ENCODE data around the gene SHISA9.

The SHISA9 gene

GRCh38 chr16:13155377-13155776 is 254.0 kb downstream of the SHISA9 start:
- TF ChIP-seq CTCF (IDR thresholded peaks at IDR 0.05; ENCODE audit: low read depth, low read length, missing control alignments): no peak
- DNase-seq (ENCODE audit: extremely low read depth, low read depth): no peak
- H3K4me3 ChIP-seq (replicated peaks; ENCODE audit: low read depth, low read length): no peak overlapping the region

DNA sequence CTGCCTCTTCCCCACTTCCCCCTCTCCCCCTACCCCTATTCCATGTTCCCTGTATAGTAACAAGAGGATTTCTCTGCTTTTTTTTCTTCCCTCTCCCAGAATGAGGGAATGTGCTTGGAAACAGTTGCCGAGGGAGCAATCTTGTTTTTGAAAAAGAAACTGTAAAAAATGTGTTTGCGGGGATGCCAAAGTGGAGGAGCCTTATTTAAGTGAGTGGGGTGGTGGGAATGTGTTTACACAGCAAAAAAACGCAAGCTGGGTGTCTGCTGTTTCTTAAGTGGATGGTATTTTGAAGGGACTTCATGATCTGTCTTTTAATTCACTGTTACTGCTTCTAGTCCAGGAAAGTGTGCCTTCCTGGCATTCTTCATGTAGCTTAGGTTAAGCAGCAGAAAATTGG is 254.4 kb downstream of the SHISA9 start:
- no peak for TF ChIP-seq CTCF (IDR thresholded peaks at IDR 0.05; ENCODE audit: low read depth, low read length, missing control alignments)

GRCh38 chr16:13157082-13157481 is 255.7 kb downstream of the SHISA9 start:
- no peak overlapping the region for H3K4me3 ChIP-seq (replicated peaks; ENCODE audit: low read depth, low read length)
- TF ChIP-seq CTCF (IDR thresholded peaks at IDR 0.05; ENCODE audit: low read depth, low read length, missing control alignments): no peak
- DNase-seq (ENCODE audit: extremely low read depth, low read depth): no peak

More for the DNA sequence above, 254.4 kb downstream of the SHISA9 start:
- no peak for DNase-seq (ENCODE audit: extremely low read depth, low read depth)
- H3K4me3 ChIP-seq (replicated peaks; ENCODE audit: low read depth, low read length): no peak overlapping the region

DNA sequence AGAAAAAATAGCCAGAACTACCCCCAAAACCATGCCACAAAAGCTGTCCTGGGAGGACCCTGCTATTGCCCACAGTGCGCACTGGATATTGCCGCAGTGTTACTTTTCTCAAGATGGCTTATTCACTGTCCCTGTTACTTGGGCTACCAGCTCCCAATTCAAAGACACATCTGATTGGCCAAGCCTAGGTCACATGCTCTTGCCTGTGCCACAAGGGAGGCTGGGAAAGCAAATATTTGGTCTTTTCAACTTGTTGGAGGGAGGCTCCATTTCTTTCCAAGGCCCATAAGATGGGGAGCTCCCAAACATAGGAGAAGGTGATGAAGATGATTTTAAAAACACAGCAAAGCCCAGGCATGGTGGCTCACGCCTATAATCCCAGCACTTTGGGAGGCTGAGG is 257.0 kb downstream of the SHISA9 start:
- no peak overlapping the region for H3K4me3 ChIP-seq (replicated peaks; ENCODE audit: low read depth, low read length)
- TF ChIP-seq CTCF (IDR thresholded peaks at IDR 0.05; ENCODE audit: low read depth, low read length, missing control alignments): no peak
- DNase-seq (ENCODE audit: extremely low read depth, low read depth): no peak

DNA sequence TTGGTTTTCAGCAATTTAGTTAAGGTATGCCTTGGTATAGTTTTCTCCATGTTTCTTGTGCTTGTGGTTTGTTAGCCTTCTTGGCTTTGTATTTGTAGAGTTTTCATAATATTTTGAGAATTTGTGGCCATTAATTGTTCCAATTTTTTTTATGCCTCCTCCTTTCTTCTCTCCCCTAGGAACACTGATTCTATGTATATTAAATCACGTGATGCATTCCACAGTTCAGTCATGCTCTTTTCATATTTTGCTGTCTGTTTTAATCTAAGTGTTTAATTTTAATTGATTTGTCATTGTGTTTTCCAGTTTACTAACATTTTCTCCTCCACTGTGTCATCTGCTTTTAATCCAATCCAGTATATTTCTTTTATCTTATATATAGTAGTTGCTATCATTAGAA is 263.6 kb downstream of the SHISA9 start:
- no peak for DNase-seq (ENCODE audit: extremely low read depth, low read depth)
- TF ChIP-seq CTCF (IDR thresholded peaks at IDR 0.05; ENCODE audit: low read depth, low read length, missing control alignments): no peak

GRCh38 chr16:13168091-13168572 is 266.7 kb downstream of the SHISA9 start:
- no peak for TF ChIP-seq CTCF (IDR thresholded peaks at IDR 0.05; ENCODE audit: low read depth, low read length, missing control alignments)
- no peak for DNase-seq (ENCODE audit: extremely low read depth, low read depth)
- no peak overlapping the region for H3K4me3 ChIP-seq (replicated peaks; ENCODE audit: low read depth, low read length)

More for the DNA sequence above, 263.6 kb downstream of the SHISA9 start:
- H3K4me3 ChIP-seq (replicated peaks; ENCODE audit: low read depth, low read length): no peak overlapping the region

- no peak for TF ChIP-seq CTCF (IDR thresholded peaks at IDR 0.05; ENCODE audit: low read depth, low read length, missing control alignments)
- no peak overlapping the region for H3K4me3 ChIP-seq (replicated peaks; ENCODE audit: low read depth, low read length)
- no peak for DNase-seq (ENCODE audit: extremely low read depth, low read depth)
These were observed 269.9 kb downstream of the SHISA9 start for GRCh38 chr16:13171313-13171712.

All from HFF-Myc (cell line).